H4 (cell line): ENCODE measurements around the gene PIK3AP1. TPM values are rescaled to one million over a fixed set of nuclear protein-coding genes. Genes with fewer than 3 reads are reported as not detected.

Source experiments
- DNase-seq: peaks from one replicate; pipeline ENCODE4 v3.0.0-alpha.2; 2015; ENCODE audit warnings: low spot score
- total RNA-seq: library from RNA; depleted of rRNA; stranded (reverse); fragments of >200 nt; shearing (Covaris generic); gene quantifications from 2 replicates; pipeline ENCODE4 v1.2.3, GENCODE V29; 2014

PIK3AP1 gene
- total RNA-seq, 1 experiment from 2014 or later = 0.43 TPM

DNA sequence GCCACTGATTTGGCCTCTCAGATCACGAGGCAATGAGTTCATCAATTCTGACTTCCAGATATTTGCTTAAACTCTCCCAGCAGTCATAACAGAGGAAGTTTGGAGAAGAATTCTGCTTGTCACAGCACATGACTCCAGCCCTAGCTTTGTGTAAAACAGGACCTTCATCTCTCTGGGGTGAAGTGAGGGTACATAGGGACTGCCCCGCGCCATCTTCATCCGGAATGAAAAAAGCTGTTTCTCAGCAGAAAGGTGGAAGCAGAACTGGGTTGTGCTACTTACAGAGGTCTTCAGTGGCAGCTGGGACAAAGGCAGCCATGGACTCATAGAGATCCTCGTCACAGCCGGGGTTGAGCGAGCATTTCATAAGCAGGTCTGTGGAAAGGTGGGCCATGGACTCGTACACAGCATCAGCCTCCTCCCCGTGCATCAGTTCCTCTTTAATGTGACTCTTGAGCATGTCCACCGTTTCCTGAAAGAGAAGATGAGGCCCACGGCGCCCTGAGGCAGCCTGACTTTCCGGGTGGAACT, 75.1 kb downstream of the PIK3AP1 start:
- no peak for DNase-seq

DNA sequence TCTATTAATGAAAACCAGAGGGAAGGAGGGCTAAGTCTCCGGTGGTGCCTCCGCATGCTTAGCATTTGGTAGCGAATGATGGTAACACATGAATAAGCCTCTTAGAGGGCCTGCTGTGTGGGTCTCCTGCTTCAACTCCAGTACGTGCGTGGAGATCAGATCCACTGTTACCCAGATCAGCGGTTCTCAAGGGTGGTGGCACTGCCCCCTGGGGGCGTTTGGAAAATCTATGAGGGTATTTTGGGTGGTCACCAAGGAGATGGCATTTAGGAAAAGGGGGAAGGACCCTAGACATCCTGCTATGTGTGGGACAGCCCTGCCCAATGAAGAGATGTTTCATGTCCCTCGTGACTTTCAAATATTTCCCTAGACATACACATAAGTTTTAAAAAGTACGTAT, 76.4 kb downstream of the PIK3AP1 start:
- no peak for DNase-seq

DNA sequence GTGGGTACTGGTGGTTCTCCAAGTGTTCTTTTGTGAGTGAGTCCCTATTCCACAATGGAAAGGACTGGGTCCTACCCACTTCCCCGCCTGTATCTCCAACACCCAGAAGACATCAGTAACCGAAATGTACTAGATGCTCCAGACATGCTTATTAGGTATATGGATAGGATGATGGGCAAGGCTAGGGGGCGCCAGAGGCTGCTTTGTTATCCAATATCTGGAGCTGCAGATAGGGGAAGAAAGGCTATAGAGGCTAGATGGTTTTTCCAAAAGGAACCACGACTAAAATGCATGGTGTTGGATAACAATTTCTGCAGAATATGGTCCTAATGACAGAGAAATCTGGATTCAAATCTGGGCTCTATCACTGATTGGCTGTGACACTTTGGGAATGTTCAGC, 77.3 kb downstream of the PIK3AP1 start:
- no peak for DNase-seq

DNA sequence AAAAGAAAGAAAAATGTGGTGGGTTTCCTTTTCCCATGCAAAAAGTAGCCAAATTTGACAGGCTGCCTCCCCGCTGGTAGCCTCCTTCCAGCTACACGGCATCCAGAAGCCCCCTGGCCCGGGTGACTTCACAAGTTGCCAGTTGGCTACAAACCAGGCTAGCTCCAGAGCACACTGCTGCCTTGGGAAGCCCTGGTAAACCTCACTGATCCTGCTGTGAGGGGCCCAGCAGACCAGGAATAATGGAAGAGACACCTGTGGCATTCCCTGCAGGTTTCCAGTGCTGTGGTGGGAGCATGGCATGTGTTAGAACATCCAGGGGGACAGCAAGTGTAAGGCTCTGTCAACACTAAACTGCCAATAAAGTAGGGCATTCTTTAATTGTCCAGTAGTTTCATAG, 77.8 kb downstream of the PIK3AP1 start:
- DNase-seq = no peak

DNA sequence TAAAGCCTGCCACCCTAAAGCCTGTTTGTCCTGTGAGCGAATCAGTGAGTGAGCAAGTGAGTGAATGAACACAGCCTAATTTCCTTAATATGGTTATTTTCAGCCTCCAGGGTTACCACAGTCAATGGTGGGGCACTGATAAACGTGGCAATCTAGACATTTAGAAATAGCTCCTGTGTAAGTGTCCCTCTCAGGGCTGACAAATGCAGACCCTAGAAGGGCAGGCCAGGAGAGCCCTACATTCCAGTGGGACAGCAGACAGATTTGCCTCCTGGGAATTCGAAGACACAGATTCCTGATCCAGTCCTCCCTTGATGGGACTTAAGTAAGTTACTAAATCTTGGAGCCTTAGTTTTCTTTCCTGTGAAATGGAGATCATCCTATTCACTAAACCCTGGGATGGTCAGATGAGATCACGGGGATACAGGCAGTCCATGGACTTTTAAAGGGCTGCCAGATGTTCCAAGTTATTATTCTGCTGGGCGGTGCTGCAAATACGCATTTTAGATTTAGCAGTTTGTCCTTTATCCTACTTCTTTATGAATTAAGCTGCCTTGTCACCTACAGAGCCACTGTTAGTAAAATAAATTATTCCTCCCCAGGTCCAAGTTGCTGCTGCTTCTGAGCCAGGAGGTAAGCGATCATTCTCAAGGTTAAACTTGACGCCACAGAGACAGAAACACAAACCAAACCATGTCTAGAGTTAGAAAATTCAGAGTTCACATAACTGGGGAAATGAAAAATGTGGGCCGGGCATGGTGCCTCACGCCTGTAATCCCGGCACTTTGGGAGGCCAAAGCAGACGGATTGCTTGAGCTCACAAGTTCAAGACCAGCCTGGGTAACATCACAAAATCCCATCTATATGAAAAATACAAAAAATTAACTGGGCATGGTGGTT, 78.7 kb downstream of the PIK3AP1 start:
- DNase-seq = no peak

DNA sequence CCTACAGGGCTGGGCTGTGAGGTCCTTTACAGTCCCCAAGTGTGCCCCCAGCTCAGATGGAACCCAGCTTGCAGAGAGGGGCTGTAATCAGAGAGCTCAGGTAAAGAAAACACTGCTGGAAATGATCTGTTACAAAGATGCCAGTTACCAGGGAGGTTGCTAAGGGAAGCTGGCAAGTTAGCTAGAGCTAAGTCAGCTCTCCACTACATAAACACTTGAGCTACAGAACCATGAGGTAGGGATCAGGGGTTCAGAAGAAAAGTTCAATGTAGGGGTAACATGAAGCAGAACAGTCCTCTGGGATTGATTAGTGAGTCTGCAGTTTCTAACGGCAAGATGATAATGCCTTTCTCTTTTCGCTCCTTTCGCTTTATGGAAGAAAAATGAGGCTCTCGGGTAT, 80.4 kb downstream of the PIK3AP1 start:
- no peak for DNase-seq

DNA sequence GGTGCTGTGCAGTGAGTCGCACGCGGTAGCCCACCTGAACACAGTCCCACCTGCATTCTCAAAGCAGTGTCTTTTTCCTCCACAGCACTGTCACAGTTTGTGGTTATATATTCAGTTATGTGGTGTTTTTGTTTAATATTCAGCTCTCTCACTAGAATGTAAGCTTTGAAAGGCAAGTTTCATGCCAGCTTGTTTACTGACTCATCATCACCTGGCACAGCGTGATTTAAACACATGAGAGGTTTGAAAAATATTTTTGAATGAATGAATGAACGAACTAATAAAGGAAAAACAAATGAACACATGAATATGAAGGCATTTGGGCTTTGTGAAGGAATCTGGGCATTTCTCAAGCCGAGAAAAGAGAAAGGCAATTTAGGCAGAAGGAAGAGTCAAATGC, 81.6 kb downstream of the PIK3AP1 start:
- no peak for DNase-seq

DNA sequence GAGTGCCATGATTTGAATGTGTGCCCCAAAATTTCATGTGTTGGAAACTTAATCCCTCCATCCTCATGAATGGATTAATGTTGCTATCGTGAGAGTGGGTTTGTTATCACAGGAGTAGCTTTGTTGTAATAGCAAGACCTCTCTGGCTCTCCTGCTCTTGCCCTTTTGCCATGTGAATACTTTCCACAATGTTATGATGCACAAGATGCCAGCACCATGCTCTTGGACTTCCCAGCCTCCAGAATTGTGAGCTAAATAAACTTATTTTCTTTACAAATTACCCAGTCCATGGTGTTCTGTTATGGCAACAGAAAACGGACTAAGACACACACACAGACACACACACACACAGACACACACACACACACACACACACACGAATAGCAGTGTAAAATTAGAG, 82.2 kb downstream of the PIK3AP1 start:
- DNase-seq = no peak

DNA sequence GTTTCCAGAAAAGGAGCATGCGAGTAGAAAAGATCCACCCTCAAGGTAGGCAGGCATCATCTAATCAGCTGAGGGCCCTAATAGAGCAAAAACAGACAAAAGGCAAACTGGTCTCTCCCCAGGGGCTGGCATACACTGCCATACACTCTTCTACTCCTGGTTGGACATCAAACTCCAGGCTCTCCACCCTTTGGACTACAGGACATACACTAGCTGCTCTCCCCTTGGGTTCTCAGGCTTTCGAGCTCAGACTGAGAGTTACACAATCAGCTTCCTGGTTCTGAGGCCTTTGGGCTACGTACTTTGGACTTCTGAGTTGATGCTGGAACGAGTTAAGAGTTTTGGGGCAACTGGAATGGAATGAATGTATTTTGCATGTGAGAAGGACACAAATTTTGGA, 82.6 kb downstream of the PIK3AP1 start:
- DNase-seq = no peak

DNA sequence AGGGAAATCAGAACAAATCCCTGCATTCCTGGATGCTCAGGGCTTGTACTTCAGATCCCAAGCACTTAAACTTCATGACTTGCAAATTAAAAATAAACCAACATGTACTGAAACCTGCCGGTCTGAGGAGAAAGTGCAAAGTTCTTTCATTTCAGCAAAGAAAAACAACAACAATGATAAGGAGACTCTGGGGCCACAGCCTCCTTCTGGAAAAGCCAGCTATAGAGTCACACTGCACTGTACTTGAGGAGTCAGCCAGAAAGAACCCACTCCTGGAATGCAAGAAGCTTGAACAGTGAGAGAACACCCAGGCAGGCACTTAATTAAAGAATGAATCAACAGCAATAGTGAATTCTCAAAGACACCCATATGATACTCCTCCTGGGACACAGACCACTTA, 83.8 kb downstream of the PIK3AP1 start:
- no peak for DNase-seq

DNA sequence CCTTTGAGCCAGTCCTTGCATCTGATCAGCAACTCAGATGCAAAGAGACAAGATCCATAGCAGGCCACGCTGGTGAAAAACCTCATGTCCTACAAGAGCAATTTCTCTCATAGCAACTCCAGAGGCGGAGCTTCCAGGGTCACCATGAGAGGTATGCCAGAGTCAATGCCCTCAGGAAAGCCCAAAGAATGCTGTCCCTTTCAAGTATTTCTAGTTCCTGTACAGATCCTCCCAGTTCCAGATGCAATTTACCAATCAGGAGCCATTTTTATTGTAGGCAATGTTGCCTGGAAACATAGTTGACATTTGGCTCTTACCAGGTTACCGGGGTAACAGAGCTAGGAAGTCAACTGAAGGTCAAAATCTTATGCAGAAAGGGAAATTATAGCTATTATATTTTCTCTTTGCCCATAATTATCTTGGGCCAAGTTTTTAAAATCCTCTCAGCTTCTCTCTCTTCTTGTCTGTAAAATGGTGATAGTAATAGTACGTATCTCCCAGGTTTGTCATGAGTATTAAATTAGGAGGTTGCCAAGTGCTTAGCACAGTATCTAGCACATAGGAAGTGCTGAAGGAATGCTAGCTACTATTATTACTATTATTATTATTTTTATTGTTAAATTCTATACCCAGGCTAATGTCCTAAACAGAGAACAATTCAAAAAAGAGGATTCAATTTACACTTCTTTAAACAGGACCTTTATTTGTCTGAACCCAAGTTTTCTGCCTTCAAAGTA, 87.2 kb downstream of the PIK3AP1 start:
- DNase-seq = no peak

DNA sequence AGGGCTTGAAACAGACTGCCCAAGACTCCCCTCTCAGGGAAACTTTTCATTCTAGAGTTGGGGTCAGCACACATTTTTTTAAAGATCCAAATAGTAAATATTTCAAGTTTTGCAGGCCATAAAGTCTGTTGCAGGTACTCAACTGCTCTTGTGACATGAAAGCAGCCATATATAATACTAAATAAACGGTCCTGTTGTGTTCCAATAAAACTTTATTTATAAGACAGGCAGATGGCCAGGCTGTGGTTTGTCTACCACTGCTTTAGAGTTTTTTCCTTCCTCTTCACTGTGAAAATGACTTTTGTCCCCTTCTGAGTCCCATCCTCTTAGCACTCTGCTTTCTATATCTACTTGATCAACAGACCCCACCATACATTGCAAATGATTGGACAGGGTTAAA, 93.0 kb downstream of the PIK3AP1 start:
- DNase-seq = no peak

DNA sequence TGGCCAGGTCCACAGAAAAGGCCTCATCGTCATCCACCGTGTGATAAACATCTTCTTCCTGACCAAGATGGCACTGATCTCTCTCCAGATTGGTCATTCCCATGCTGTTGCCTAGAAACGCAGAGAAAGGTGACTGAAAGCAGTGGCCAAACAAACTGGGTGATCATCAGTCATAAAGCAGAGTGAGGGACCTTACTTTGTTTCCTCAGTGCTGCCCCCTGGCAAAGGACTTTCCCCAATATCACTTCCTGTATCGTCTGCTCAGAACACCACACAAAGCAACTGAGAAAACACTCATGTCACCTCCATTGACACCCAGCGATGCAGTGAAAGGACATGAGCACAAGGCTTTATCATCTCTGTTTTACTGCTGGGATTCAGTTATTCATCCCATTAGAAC, 93.5 kb downstream of the PIK3AP1 start:
- DNase-seq = no peak

DNA sequence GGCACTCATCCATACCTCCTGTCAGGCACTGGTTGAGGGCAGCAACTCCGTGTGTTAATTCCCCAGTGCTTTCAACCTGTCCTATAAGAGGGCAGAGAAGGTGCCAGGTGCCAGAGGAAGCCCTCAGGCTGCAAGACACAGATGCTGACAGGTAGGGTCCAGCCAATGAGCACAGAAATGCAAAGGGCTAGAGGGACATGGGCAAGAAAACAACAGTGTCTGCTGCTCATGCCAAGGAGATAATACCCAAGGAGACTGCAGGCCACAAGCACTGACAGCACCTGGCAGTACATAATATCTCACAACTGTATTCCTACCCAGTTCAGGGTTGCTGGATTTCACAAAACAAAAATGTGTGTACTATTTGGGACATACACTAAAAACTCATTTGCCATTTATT, 95.1 kb downstream of the PIK3AP1 start:
- DNase-seq = no peak

DNA sequence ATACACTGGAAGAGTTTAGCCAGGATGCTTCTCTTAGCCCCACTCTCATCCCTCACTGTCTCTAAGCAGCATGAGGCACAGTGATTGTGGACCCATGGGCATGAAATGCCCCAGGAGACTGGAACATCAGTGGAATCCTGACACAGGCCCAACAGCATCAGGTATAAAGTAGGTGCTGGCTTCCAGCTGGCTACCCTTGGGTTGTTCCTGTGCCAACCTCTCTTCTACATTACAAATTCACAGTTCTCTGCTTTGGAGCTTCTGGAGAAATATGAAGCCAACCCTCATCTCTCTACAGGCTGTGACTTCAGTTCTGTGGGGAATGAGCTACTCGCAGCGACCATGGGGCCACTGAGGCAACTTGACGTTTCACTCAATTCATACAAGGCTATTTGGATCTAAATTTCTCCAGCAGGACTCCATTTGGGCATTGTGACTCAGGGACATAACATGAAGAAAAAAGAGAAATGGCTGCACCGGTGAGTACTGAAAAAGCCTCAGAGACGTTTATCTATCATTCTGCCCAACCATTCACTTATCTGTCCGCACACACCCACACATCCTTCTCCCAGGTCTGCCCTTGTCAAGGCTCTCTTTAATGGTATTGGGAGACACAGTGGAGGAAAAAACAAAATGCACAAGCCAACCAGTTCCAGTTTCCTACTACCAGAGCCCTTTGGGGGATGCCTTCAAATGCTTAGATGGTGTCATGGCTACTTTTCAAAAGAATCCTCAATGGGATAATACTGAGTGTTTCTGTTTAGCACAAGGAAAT, 98.1 kb downstream of the PIK3AP1 start:
- no peak for DNase-seq

DNA sequence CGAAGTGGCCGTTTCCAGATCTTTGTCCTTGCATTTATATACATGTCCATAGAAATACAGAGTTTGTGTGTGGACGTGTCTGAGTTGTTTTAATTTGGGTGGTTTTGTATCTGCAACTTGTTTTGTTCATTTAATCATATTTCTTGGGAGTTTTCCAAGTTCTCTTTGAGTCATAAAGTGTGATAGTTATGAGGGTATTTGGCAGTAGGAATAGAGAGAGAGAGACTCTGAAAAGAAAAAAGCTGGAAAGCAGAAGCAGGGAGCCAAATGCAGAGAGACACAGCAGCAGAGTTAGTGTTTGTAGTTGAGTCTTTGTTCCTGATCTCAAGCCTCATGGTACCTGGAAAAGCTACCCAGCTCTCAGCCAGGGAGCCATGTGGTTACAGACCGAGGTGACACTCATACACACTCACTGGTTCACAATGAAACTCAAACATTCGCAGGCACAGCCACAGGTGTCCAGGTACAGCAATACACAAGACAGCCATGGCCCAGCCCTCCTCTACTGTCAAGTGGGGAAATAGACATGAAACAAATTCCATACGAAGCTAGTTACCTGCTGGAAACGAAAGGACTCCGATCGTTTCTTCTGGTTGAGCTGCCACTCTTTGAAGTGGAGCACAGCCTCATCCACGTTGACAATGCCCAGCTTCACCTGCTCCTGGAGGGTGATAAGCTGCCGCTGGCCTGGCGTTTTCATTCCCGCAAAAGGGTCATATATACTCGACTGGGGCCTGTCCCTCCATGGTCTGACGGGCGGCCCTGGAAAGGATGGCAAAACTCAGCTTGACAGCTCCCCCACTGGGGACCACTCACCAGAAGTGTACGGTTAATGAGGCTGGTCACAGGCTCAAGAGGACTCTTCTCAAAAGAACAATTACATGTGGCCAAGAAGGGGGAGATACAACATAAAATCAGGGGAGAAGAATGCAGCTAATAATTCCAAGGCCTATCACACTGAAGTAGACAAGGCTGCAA, 100.2 kb downstream of the PIK3AP1 start:
- no peak for DNase-seq

DNA sequence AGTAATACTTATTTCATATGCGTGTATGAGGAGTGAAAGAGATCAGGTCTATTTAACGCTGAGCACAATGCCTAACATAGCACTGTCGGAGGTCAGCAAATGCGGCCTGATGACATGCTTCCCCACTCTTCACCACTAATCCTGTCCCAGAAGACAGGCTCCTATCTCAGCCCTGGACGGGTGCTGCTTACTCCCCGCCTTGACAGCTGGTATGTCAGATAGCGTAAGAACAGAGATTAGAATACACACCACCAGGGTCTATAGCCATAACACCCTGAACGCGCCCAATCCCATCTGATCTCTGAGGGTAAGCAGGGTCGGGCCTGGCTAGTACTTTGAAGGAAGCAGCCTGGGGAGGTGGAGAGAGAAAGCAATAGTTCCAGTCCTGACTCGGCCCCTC, 101.2 kb downstream of the PIK3AP1 start:
- DNase-seq = no peak

DNA sequence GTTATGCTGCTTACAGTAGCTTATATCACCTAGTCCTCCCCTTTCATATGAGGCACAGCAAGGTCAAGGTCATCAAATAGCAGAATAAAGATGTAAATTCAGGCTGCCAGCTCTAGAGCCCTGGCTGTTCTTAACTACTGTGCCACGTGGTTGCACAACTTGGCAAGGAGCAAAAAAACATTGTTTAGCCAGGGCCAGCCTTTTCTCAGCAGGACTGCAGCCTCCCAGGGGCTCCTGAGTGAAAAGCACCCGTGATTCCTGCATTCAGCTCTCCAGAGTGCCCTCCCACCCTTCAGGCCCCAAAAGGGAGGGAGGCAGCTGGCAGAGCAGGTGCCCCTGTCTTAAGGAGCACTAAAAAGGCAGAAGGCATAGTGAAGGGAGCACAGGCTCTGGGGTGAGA, 101.7 kb downstream of the PIK3AP1 start:
- no peak for DNase-seq

DNA sequence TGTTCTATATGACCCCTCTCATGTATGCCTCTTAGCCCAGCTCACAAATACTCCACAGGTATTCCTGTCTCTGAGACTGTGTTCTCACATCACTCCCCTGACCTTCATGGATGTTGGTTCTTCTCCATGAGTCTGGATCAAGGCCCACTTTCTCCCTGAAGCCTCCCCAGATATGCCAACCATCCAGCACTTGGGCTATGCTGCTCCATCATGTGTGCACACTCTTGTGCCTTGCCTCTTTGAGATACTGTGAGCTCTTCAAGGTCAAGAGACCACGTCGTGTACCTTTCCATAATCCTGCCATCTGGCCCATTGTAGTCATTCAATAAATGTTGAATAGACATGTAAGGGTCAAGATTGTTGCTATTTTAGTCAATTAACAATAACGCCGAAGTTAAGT, 103.4 kb downstream of the PIK3AP1 start:
- DNase-seq = no peak

DNA sequence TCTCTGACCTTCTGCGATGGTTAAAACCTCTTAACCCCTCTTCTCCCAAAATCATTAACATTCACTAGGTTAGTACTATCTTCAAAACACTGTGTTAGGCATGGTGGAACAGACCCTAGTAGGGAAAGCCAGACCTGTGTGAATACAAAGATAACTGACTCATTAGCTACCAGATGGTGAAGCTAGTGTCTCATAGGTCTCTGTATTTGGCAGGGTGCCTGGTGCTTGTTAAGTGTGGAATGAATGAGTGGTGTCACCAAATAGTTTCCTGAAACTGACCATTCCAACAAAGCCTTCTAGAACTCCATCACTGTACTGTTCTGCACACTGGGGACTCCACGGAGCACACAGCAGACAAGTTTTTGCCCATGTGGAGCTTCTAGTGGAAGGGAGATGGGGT, 105.8 kb downstream of the PIK3AP1 start:
- DNase-seq = peak; percentile 48

DNA sequence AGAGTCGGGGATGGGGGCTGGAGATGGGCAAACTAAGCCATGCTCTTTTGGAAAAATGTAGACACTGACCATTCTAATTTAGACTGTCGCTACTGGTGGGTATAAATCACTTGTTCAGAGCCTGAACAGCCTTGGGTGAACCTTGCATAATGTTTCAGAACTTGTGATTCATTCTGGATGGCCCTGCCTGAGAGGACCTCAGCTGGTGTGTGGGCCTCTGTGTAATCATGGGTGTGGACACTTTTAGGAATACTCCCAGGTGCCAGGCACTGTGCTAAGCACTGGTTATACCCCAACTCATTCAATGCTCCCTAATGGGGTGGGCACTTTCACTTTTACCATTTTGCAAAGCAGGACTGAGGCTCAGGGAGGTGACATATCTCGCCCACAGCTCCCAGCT, 106.7 kb downstream of the PIK3AP1 start:
- DNase-seq = no peak
